HG02571 (cell line): Measurements from ENCODE around the gene AEN.
A peak's percentile ranks its signal among the peaks of the same experiment; 100 is the strongest.

Experiments used
- ATAC-seq: cut with Tn5 transposase; IDR thresholded peaks from one replicate; pipeline ENCODE4 v1.9.1; 2021; ENCODE audit warnings: mild to moderate bottlenecking, moderate library complexity; ENCODE audit not compliant: unreplicated experiment

Gene AEN

GRCh38 chr15:88613074-88613944, 7.8 kb upstream of the AEN start:
- ATAC-seq, result no peak

DNA sequence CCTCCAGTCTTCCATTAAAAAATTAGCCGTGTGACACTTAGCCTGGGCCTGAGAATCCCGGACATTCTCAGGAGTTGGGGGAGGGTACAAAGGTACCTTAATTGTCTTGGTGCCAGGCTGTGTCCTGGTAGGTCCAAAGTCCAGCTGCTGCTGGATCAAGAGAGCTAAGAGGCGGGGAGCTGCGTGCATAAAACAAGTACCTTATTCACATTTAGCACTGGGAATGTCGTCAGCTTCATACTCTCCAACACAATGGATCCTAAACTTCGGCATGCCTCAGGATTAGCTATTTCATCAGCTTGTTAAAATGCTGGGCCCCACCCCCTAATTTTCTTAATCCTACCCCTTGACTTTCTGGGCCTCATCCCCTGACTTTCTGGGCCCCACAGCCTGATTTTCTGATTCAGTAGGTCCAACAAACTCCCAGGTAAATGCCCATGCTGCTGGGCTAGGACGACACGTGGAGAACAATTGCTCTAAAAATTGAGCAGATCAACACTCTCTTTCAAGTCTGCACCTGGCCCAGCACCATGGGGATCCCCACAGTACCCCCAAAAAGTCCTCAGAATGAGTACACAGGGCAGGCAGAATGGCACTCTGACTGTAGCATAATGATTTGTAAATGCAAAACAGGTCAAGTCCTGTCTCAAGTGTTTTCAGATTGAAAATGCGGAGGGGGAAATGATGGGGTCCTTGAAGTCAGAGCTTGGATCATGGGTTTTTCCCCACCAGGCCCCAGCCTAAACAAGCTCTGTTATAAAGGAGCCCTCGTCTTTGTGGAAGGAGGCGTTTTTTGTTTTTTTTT, 5.6 kb upstream of the AEN start:
- ATAC-seq, result peak; percentile 71

GRCh38 chr15:88616240-88616639, 4.9 kb upstream of the AEN start:
- no peak for ATAC-seq

DNA sequence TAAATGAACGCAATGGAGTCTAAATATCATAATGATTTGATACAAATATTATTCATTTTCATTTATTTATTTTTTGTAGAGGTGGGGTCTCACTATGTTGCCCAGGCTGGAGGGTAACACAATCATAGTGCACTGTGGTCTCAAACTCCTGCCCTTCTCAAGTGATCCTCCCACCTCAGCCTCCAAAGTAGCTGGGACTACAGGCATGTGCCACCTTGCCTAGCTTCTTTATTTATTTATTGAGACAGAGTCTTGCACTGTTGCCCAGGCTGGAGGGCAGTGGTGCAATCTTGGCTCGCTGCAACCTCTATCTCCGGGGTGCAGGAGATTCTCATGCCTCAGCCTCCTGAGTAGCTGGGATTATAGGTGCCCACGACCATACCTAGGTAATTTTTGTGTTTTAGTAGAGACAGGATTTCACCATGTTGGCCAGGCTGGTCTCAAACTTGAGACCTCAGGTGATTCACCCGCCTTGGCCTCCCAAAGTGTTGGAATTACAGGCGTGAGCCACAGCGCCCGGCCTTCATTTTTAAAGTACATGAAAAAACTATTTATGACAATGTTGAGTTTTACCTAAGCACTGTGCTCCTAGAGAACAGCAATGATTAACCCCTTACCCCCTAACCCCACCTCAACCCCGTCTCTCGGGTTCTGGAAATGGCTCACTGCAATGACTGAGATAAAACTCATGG, 4.0 kb upstream of the AEN start:
- no peak for ATAC-seq

GRCh38 chr15:88617790-88618189, 3.4 kb upstream of the AEN start:
- no peak for ATAC-seq

GRCh38 chr15:88618686-88619085, 2.5 kb upstream of the AEN start:
- no peak for ATAC-seq

DNA sequence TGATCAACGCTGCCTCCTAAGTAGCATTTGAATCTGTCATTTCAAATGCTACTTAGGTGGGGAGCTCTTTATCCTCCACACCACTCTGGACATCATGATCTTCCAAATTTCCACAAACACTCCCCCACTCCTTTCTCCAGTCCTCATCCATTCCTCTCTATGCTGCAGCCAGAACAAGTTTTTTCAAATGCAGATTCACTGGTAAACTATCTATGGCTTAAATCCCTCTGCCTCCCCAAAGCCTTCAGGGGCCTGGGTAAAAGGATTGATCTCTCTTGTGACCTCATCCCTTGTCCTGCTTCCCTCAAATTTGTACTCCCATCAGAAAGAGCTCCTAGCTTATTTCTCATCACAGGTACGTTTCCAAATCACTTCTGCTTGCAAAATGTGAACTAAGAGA, 1.3 kb upstream of the AEN start:
- ATAC-seq, result no peak

GRCh38 chr15:88621789-88622604, 857 bp downstream of the AEN start:
- ATAC-seq, result peak; percentile 32

GRCh38 chr15:88622605-88622975, 1.4 kb downstream of the AEN start:
- ATAC-seq, result no peak

DNA sequence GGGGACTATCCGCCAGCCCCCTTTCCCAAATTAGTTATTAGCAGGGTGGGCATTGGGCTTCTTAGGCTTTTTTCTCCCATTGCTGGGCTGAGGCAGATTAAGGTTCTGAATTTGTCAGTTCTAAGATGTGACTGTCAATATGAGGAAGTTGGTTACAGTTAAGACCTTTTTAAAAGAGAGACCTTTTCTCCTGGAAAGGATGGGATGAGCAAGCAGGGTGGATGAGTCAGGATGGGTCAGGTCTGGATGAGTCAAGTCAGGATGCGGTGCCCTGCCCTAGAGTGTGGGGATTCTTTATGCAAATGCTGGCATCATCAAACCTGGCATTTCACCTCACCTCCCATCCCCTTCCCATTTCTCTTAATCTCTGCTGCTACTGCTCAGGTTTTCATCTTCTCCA, 1.9 kb downstream of the AEN start:
- no peak for ATAC-seq

DNA sequence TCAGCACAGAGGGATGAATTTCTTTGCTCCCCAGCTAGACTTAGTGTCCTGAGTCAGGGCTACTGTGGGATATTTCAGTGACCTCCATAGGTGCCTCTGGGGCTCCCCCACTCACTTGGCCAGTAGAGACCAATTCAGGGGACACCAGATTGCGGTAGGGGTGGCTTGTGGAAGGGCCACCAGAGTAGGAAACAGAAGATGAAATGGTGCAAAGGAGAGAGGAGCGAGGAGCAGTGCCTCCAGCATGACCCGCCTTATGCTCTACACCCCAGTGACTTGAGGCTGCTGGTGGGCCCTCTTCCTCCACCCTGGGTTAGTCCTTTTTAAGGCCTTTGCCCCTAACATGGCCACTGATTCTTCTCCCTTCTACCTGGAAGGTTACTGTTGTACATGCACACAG, 2.5 kb downstream of the AEN start:
- ATAC-seq, result no peak

- ATAC-seq, result peak; percentile 27
Measured at GRCh38 chr15:88624156-88624970, 3.2 kb downstream of the AEN start.

GRCh38 chr15:88624971-88625490, 3.9 kb downstream of the AEN start:
- no peak for ATAC-seq

- no peak for ATAC-seq
Measured at GRCh38 chr15:88625943-88626741, 5.0 kb downstream of the AEN start.

GRCh38 chr15:88627463-88627862, 6.3 kb downstream of the AEN start:
- no peak for ATAC-seq

DNA sequence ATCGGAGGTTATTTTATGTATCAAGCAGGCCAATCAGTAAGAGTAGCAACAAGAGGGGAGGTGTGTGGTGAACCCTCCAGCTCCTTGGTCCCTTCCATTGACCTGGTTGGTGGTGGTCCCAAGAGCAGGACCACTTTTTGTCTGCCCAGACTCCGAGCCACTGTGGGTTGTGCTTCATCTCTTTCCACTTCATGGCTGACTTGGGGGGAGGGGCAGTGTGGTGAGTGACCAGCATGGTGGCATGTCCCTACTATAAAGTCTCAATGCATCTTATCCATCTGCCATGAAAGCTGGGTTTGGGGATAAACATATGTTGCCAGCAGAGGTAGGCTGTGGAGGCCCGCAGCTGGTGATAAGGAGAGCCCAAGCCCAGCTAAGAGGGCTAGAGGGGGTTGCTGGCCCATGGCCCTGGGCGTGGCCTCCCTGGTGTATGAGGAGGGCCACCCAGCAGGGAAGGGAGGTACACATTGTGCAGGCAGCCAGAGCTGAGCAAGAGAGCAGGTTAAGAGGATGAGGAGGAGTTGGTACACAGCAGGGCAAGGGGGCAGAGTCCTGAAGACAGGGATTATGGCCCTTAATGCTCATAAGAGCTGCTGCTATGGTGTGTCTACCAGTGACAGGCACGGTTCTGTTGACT, 7.0 kb downstream of the AEN start:
- no peak for ATAC-seq

GRCh38 chr15:88629071-88629470, 7.9 kb downstream of the AEN start:
- no peak for ATAC-seq

GRCh38 chr15:88630141-88630721, 9.1 kb downstream of the AEN start:
- no peak for ATAC-seq
